Peyer's patch (tissue), 4 donors: ENCODE results near the gene WFS1. TPM values are rescaled to one million over a fixed set of nuclear protein-coding genes. Genes with fewer than 3 reads are reported as not detected.

Experiments
- DNase-seq, 3 donors: peaks; one replicate each; pipeline ENCODE4 v3.0.0-alpha.2; 2017 to 2019
- H3K27ac ChIP-seq, 4 donors: fragments of 200-600 bp; sonication (generic); one replicate each; pipeline ENCODE4 v1.5.1; 2016 to 2019
- H3K27me3 ChIP-seq, 2 donors: fragments of 200-600 bp; sonication (generic); one replicate each; pipeline ENCODE4 v1.5.1; 2019
- H3K36me3 ChIP-seq, 3 donors: fragments of 200-600 bp; sonication (generic); one replicate each; pipeline ENCODE4 v1.5.1; 2016 to 2019
- H3K4me1 ChIP-seq, 4 donors: fragments of 200-600 bp; sonication (generic); one replicate each; pipeline ENCODE4 v1.5.1; 2016 to 2019
- H3K4me3 ChIP-seq, 4 donors: fragments of 200-600 bp; sonication (generic); 1 replicate in 3 of 4; 2 replicates in 1 of 4; pipeline ENCODE4 v1.5.1; 2016 to 2019; ENCODE audit warnings: mild to moderate bottlenecking in 1 of 4
- H3K9me3 ChIP-seq, 4 donors: fragments of 200-600 bp; sonication (generic); one replicate each; pipeline ENCODE4 v1.5.1; 2016 to 2019; ENCODE audit warnings: mild to moderate bottlenecking in 1 of 4
- POLR2A ChIP-seq, 2 donors: fragments of 450-650 bp; IDR thresholded peaks; one replicate each; pipeline ENCODE4 v1.5.1; 2017; ENCODE audit warnings: antibody characterized with exemption in 2 of 2, mild to moderate bottlenecking in 2 of 2, moderate library complexity in 2 of 2
- total RNA-seq, 4 donors: library from RNA; depleted of rRNA; stranded (reverse); fragments of >200 nt; gene quantifications; one replicate each; pipeline ENCODE4 v1.1.0, GENCODE V29; 2016
- TF ChIP-seq, protein P1 (sequence below), 6 experiments: fragments of 450-650 bp in 4 of 6; fragments of 200-600 bp in 2 of 6; sonication (generic) in 1 of 6; IDR thresholded peaks; one replicate each; pipeline ENCODE4 v1.5.1; 2017 to 2019; ENCODE audit warnings: antibody characterized with exemption in 6 of 6, mild to moderate bottlenecking in 3 of 6, moderate library complexity in 1 of 6

The WFS1 gene
- total RNA-seq, 4 donors from 2014 or later = 10.0 to 39.6 (median 30.0) TPM

DNA sequence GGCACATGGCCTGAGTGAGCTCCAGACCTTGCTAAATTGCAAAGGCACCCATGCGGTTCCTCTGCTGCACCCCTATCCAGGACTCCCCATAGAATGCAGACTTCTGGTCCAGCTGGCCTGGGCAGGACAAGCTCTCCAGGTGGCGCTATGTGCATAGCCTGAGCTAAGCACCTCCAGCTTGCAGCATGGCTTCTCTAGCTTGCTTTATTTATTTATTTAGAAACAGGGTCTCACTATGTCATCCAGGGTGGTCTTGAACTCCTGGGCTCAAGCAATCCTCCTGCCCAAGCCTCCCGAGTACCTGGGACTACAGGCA lies 5.5 kb upstream of the WFS1 start:
- DNase-seq = peak in 2 of 3 donors; percentile 70 to 75
- no peak overlapping the region for H3K4me3 ChIP-seq
- TF ChIP-seq, protein P1, sequence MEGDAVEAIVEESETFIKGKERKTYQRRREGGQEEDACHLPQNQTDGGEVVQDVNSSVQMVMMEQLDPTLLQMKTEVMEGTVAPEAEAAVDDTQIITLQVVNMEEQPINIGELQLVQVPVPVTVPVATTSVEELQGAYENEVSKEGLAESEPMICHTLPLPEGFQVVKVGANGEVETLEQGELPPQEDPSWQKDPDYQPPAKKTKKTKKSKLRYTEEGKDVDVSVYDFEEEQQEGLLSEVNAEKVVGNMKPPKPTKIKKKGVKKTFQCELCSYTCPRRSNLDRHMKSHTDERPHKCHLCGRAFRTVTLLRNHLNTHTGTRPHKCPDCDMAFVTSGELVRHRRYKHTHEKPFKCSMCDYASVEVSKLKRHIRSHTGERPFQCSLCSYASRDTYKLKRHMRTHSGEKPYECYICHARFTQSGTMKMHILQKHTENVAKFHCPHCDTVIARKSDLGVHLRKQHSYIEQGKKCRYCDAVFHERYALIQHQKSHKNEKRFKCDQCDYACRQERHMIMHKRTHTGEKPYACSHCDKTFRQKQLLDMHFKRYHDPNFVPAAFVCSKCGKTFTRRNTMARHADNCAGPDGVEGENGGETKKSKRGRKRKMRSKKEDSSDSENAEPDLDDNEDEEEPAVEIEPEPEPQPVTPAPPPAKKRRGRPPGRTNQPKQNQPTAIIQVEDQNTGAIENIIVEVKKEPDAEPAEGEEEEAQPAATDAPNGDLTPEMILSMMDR (IDR thresholded peaks at IDR 0.05) = peak in 4 of 6 experiments; percentile 33 to 64 (median 63)
- TF ChIP-seq POLR2A (IDR thresholded peaks at IDR 0.05) = no peak
- no peaks in the 10 kb centered on the region for H3K36me3 ChIP-seq
- no peaks in the 10 kb centered on the region for H3K27me3 ChIP-seq
- peaks cover 0 to 5% (median 2%) of the 10 kb centered on the region in 4 donors for H3K4me1 ChIP-seq
- no peak overlapping the region for H3K27ac ChIP-seq
- no peaks in the 10 kb centered on the region for H3K9me3 ChIP-seq

DNA sequence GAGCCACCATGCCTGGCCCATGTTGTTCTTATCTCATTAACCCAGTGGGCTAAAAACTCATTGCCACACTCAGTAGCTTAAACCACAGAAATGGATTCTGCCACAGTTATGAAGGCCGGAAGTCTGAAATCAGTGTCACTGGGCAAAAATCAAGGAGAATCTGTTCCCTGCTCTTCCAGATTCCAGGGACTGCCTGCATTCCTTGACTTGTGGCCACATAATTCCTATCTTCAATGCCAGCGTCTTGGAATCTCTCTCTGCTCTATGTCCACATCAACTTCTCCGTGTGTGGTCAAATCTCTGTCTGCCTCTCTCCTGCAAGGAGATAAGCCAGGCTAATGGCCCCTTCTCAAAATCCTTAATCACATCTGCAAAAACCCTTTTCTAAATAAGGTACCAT lies 4.1 kb upstream of the WFS1 start:
- H3K4me3 ChIP-seq = no peak overlapping the region
- no peaks in the 10 kb centered on the region for H3K36me3 ChIP-seq
- H3K27ac ChIP-seq = no peak overlapping the region
- H3K4me1 ChIP-seq = peaks cover 0 to 9% (median 3%) of the 10 kb centered on the region in 4 donors
- no peak for TF ChIP-seq POLR2A (IDR thresholded peaks at IDR 0.05)
- TF ChIP-seq, protein P1 (IDR thresholded peaks at IDR 0.05) = no peak
- DNase-seq = no peak
- no peaks in the 10 kb centered on the region for H3K9me3 ChIP-seq
- H3K27me3 ChIP-seq = no peaks in the 10 kb centered on the region

DNA sequence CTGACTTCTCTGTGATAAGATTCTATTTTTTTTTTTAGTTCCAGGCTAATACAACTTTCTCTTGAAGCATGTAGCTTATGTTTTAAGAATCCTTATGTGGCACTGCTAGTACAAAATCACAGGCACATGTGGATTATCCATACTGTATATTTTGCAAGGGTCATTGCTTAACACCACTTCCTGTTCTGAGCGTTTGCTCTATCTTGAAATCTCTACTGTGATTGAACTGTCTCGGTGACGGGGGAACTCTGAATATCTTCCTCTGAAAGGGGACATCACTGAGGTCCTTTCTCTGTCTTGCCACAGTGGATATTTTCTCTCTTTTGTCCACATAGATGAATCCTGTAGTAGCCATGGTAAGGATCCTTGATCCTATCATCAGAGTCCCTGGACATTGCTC lies 2.1 kb upstream of the WFS1 start:
- no peak overlapping the region for H3K4me3 ChIP-seq
- TF ChIP-seq, protein P1 (IDR thresholded peaks at IDR 0.05) = no peak
- TF ChIP-seq POLR2A (IDR thresholded peaks at IDR 0.05) = no peak
- H3K27me3 ChIP-seq = no peaks in the 10 kb centered on the region
- H3K27ac ChIP-seq = no peak overlapping the region
- peaks cover 0 to 27% (median 3%) of the 10 kb centered on the region in 4 donors for H3K4me1 ChIP-seq
- DNase-seq = no peak
- no peaks in the 10 kb centered on the region for H3K9me3 ChIP-seq
- no peaks in the 10 kb centered on the region for H3K36me3 ChIP-seq

DNA sequence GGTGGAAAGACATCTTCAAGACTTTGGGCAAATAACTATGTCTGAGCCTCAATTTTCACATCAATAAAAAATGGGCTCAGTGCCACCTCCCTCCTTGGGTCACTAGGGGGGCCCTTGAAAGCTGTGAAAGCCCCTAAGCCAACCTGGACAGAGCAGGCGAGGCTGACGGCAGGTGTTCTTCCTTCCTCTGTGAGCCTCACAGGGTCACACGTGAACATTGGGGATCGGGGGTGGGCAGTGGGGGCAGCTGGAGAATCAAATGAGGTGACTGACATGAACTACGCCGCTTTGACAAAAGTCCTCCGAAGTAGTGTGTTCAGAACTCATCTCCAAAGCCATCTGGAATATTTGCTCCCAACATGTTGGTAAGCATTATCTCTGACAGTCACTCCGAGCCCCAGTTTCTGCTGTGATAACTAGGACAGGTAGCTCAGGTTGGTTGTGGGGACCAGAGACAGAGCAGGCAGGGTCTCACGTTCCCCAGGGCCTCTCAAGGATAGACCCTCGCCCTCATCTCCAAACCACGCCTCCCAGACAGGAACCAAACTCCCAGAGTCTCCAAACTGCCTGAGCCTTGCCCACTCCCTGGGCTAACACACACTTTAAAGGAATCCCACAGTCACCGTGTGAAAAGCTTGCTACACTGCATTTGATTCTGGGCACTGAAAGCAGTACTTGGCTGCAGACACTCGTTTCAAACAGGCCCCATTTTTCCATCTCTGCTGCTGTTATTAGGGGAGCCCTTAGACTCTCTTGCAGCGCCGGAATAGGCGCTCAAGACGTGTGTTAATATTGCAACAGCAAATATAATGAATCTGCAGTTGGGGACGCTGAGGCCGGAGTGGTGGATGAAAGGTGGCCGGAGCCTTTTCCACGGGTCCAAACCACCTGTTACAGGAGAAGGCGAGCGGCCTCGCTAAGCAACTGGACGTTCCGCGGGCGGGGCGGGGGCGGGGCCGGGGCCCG lies 717 bp upstream of the WFS1 start:
- Histone ChIP-seq H3K27me3 (no peaks in the 10 kb centered on the region), H3K4me3 (peak overlapping the region; percentile 38 to 99 (median 92)), H3K27ac (peak overlapping the region in 2 of 4 donors; percentile 24 to 80), H3K4me1 (peaks cover 0 to 38% (median 3%) of the 10 kb centered on the region in 4 donors), H3K36me3 (no peaks in the 10 kb centered on the region), H3K9me3 (no peaks in the 10 kb centered on the region)
- no peak for DNase-seq
- TF ChIP-seq, protein P1 (IDR thresholded peaks at IDR 0.05) = no peak
- no peak for TF ChIP-seq POLR2A (IDR thresholded peaks at IDR 0.05)

DNA sequence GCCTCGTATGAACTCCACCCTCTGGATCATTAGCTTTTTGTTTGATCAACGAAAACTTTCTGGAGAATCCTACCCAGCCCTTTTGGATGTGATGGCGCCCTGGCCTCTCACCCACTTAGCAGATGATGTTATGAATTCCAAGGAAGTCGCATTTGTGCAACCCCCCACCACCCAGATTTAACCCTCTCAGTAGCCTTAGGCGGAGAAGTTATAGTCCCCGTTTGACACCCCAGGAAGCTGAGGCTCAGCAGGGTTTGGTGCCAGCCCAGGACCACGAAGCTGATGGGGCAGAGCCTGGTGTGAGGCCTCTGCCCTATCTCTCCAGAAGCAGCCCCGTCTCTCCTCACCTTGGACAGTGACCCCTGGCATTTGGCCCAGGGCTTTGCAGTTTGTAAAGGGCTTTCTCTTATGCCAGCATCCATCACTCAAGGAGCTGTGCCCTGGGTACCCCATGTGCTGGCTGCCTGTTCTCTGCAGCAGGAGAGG lies 1.0 kb downstream of the WFS1 start:
- Histone ChIP-seq H3K36me3 (no peaks in the 10 kb centered on the region), H3K9me3 (no peaks in the 10 kb centered on the region), H3K27me3 (no peaks in the 10 kb centered on the region), H3K4me1 (peaks cover 0 to 42% (median 3%) of the 10 kb centered on the region in 4 donors), H3K4me3 (peak overlapping the region; percentile 91 to 99 (median 96)), H3K27ac (peak overlapping the region; percentile 65 to 88 (median 82))
- DNase-seq = peak in 1 of 3 donors; percentile 63
- no peak for TF ChIP-seq POLR2A (IDR thresholded peaks at IDR 0.05)
- TF ChIP-seq, protein P1 (IDR thresholded peaks at IDR 0.05) = no peak
